Stimulated activated naive CD4-positive, alpha-beta T cell treated with Interleukin-2 at 50 U/mL for 16 hours (primary cell): ENCODE results near the gene SEMA3C.

ENCODE experiments used
- DNase-seq: peaks from one replicate; lab custom pipeline; 2025; lab: John Stamatoyannopoulos, UW

Gene SEMA3C

DNA sequence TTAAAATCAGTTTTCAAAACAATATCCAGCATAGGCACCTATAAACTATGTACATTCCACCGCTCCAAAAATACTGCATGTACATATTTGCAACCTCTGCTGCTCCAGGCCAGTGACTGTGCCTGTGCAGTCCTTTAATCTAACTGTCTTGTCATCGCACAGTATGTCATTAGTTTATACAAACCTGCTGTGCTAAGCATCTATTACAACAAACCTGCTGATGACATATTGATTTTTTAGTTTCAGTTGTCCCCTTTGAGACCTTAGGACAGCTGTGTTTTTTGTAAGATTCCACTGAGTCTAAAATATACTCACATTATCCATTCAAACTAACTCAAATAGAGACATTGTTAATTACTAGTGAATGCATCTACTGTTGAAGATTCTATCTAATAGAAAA, 33.1 kb downstream of the SEMA3C start:
- no peak for DNase-seq

DNA sequence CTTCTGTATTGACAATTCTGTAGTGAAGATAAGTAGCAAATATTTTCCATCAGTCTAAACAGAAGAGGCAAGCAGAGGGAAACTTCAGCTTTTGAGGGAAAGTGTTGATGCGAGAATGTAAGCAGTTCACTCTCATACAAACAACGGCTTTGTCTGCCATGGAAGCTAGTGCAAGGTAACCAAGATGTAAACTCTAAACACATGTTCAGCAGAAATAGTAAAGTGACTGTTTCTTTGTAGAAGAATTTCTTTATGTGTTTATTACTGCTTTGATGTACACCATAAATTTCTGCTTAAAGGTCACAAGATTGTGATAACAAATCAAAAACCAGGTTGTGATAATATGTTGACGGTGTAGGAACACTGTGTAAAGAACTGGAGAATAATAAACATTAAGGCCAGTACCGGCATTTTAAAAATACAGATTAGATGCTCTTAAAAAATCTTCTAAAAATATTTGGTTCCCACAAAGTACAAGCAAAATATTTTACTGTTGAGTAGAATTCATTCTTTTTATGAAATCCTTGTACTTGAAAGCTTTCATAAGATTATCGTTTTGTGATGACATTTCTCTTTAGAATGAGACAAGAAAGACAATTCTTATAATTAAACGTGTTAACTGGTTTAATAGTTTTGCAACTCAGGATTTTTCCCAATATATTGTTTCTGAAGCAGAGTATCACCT, 34.2 kb downstream of the SEMA3C start:
- DNase-seq, result no peak

DNA sequence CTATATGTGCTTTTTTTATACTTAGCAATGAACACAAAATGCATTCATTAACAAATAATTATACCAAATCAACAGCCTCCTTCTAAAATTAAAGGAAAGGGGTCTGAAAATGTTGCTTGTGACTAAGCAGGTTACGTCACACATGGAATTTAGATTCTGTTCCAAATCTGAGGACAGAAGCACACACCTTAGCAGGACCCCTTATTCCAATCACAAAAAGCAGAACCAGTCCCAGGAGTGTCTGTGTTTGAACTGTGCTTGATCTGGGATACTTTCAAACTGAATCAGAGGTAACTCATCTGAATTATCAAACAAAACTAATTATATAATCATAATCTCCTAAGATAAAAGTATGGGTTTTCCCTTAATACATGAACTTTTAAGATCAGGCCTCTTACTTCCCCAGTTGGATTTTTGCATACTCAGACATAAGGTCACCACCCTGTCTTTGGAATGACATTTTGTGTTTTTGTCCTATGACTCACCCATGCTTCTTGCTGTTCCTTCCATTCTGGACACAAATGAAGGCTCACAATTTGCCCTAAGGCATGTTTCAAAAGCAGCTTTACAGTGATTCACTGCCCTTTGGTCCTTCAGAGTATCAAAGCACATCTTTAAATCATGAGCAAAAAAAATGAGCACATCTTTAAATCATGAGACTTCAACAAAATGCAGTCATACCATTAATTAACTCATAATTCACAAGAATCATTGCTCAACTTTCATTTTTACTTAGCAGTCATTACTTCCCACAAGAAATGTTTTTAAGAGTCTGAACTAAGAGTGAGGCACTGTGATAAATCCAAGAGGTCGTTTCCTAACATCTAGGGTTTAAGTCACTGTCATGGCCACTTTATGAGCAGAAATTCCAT, 35.5 kb downstream of the SEMA3C start:
- no peak for DNase-seq

DNA sequence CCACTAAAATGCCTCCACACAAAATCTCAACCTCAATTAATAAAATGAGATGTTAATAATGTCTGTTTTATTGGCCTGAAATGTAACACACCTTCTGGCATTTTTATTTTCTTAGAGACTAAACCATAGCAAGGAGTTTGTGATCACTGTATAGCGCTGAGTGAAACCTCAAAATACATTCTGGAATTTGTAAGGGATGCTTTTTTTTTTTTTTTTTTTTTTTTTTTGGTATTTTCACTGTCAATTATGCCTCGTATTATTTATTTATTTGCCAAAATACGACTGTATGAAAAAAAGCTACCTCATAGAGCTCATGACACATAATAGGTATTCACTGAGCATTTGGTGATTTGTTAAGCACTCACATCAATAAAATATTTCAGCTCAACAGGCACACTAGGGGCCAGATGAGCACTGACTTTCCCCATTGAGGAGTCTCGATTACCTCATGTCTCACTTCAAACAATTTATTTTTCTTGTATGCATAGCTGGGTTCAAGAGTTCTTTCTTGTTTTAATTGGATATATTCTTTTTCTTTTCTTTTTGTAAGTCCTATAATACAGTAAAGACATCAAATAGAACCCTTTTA, 36.5 kb downstream of the SEMA3C start:
- DNase-seq, result no peak

DNA sequence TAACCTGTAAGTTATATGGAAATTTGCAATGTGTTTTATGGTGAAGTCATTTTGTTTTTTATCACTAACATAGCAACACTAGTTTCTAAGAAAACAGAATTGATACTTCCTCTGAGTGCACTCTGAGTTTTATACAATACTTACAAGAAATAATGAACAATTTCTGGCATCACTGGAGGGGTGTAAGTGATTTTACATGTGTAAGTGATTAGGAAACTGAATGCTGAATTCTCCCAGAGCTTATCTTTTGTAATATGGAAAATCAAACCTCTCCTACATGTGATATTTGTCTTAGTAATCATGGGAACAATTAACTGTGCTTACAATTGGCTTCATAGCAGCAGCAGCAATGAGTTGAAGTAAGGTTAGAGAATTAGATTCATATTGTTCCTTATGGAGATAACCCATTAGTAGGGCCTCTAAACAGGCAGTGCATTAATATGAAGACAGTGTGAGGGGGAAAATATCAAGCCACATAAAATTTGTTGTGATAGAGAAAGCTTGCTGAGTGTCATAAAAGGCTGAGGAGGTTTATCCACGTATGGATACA, 37.4 kb downstream of the SEMA3C start:
- no peak for DNase-seq

DNA sequence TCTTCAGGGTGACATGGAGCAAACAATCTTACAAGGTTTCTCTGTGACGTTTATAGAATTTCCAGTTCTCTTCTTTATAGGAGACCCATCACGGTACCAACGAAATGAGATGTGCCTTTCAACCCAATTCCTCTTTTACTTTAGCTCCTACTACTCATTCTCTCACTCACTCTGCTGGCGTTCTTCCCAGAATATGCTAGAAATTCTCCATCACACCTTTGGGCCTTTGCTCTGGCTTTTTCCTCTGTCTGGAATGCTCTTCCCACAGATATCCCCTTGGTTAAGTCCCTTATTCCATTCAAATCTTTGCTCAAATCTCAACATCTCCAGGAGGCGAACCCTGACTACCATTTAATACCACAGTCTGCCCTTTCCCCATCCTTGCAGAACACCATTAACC, 39.0 kb downstream of the SEMA3C start:
- DNase-seq, result no peak

DNA sequence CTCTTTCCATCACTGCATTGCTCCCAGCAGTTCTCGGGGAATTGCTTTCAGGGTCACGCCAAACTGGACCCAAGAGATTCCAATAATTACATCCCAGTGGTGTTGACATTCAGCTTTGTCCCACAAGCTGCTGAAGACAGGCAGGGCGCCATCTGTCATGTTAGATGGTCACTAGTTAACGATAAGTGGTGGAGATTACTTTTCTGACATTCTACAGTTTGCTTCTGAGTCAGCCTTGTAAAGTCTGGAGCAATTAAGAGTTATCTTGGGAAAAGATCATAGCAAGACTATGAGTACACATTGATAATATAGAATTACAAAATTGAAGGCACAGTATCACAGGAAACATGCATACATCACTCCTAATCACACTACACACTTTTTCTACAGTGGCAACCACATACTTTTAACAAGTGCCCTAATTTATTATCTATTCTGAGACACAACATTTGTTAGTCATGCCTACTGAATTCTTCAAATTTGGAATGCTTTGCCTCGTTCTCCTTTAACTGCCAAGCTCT, 41.9 kb downstream of the SEMA3C start:
- no peak for DNase-seq

DNA sequence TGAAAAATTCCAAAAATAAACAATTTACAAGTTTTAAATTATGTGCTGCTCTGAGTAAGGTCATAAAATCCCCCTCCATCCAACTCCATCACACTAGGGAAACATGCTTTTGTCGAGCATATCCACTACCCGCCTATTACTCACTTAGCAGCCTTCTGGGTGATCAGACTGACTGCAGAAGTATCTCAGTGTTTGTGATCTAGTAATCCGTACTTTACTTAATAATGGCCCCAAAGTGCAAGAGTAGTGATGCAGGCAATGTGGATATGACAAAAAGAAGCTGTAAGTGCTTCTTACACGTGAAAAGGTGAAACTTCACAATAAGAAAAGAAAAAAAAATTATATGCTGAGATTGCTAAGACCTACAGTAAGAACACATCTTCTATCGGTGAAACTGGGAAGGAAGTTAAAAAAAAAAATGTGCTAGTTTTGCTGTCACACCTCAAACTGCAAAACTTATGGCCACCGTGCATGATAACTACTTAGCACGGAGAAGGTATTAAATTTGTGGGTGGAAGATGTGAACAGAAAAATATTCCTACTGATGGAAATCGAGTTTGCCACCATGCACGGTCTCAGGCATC, 43.2 kb downstream of the SEMA3C start:
- no peak for DNase-seq

DNA sequence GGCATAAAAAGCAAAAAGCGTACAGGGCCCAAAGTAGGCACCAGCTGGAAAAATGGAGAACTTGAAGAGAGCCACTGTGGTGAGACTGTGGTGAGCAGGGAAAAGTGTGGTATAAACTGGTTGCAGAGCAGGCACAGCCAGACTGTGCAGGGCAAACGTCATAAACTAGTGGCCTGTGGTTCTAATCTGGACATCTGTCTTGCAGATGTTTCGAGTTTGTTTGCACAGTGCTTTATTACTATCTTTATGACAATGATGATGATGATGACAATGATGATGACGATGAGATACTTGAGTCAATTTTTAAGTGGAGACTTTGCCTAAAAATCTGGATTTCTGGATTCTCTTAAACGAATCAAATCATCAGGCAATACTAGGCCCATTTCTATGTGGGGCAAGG, 45.7 kb downstream of the SEMA3C start:
- DNase-seq, result no peak

DNA sequence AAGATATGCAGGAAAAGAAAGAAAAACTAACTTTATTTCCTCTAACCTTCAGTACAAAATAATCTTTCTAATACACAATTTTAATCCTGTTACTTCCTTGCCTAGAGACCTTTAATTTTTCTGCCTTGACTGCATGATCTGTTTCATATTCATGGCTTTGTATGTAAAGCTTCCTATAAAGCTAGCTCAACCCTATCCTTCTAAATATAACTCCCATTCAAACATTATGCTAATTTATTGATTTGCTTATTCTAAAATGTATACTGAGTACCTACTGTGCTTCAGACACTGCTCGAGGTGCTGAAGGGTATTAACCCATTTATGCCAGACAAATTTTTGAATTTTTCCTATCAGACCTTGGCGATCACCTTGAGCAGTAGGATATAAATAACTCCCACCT, 47.6 kb downstream of the SEMA3C start:
- DNase-seq, result no peak

DNA sequence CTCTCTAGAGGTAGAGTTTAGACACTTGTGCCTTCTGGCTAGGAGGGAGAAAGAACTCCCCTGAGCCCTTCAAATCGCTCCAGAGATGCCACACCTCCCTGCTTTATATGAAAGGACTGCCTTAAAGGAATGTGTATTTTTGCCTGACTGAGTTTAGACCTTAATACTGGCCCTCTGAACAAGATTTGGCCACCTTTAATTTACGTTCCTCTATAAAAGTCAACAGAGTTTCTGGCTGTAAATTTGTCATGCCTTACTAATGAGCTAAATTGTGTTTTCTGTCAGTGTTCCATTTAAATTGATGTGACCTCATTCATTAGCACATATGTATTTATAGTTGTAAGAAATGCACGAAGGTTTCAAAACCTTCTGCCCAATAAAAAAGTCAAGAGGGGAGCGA, 48.0 kb downstream of the SEMA3C start:
- DNase-seq, result no peak

DNA sequence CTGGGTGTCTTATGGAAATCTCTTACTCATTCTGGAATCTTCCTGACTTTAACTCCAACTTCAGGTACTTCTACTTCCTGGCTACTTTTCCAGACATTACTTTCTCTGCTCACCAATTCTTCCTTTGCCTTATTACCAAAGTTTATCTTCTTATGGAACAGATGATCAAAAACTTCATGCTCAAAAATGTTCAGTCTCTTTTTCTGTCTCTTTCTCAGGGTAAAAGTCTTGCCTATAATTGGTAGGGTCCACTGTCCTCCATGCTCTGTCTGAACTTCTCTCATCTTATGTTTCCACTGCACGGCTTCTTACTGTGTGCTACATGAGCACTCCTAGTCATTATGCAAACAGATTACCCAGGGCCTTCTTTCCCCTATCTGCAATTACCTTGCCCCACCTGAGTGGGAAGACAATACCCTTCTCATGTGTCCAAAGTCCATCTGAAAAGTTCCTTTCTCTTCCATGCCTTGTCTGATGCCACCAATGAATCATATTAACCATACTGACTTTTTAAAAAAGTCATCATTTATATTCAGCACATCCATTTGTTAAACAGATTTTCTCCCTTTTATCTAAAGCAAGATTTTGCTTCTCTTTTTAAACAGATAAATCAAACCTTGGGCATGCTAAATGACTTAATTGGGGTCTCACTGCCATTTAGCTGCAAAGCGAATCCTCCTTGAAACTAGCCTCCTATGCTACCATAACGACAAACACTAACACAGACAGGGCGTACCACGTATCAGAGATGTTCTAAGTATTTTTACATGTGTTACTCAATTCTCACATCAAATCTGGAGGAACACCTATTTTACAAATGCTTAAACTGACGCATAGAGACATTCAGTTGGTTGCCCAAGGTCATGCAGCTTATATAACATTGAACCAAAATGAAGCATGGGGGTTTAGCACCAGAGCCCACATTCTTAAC, 48.8 kb downstream of the SEMA3C start:
- DNase-seq, result no peak

DNA sequence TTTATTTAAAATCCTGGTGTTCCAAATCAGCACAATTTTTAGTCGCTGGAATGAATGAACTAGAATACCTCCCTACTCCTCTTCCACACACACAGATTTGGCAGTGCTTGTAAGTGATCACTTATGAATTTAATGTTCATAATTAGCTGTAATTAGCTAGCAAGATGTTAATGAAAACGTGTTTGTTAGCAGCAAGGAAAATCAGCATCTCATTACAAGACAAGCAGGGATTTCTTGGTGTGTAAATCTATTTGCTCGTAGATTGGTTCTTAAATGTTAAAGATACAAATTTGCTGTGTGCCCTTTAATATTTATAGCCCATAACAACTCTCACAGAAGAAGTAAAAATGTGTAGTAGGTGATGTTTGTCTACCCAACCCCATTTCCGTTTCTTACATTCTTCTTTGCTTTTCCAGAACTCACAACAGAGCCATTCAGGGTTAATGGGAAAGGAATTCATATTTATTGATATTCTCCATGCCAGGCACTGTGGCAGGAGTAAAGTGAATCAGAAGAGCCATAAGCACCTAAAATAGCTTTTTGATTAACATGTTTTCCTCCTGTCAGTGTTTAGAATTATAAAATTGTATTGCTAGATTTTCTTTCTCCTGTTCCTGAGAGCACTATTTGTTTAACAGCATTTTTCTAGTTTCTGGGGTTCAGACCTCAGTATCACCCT, 49.6 kb downstream of the SEMA3C start:
- DNase-seq, result no peak

DNA sequence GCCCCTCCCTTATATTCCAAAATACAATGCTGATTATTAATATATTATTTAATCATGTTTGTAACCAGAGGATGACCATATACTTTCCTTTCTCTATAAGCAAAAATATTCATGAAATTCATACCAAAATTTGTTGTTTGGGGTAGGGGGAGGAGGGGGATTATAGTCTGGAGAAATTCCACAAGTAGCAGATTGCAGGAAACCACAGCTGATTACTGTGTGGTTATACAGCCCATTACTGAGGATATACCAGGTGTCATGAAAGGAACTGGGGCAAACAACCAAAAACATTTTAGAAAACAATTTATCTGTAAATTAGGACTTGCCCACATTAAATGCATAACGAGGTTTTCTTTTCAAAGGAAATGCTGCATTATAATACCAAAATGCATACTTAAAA, 50.3 kb downstream of the SEMA3C start:
- no peak for DNase-seq

DNA sequence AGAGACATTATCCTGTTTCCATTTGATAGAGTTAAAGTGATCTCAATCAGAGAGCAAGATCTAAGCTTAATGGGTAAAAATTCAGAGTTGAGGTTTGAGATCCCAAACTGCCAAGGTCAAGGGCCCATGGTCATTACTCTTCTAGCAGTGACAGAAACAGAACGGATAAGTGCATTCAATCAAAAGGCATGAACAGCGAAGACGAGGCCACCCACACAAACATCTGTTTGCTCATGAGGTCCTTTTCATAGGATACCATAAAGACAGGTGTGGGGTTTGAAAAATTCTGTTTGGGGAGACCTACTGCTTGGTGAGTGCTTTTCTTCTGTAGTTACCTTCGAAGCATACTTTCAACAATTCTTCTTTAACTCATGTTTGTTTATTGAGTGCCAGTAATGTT, 58.3 kb downstream of the SEMA3C start:
- DNase-seq, result no peak

DNA sequence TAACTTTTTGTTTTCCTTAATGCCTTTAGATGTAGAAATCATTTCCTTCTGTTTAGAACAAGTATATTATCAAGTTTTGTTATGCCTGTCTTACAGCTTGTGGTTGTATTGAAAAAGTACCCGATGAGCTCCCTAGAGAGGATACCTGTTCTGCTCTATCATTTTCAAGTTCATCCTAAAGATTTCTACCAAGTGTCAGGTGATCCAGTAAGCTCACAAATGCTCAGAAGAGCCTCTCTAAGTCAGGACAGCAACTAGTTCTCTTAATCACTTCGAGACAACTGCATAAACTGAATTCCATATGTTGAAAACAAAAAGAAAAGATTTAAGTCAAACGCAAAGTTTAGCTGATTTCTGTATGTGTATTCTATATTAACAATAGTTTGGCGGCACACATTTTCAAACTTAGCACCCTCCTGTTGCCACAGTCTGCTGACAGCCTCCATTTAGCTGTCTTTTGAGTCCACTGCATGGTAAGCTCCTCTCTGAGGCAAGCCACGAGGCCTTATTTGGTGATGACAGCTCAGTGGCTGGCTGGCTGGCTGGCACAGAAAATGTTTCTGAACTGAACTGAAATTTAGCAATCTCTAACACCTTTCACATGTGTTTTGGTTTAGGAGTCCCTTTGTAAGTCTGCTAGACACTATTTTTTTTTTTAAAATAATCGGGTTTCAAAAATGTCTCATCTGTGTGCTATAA, 59.4 kb downstream of the SEMA3C start:
- no peak for DNase-seq

DNA sequence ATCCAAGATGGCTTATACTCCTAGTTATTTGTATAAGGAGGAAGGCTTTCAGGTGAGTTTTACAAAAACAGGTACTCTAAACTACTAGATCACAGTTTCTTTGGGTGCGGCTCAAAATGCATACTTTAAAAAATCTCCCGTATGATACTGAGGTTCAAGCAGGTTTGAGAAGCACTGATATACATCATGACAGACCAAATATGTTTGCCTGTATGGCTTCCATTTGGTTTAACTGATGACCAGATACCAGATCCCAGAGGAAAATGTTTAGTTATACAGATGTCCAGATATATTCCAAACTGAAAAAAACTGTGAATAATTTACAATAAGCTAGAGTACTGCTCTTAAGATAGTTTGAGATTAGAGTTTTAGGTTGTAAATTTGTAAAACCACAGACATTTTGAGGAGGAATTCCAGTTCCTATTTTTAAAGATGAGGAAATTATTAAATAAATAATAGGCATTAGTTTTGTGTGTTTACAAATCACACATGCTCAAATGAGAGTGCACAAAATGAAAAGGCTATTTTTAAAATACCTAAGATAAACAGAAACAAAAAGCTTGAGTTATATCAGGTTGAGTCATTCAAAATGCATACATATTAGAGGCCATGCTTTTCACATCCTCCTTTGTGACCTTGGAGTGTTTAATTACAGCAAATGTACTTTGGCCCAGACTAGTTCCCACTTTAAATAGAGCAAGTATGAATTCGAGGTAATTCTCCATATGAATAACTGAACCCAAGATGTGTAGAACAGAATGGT, 60.5 kb downstream of the SEMA3C start:
- DNase-seq, result no peak

DNA sequence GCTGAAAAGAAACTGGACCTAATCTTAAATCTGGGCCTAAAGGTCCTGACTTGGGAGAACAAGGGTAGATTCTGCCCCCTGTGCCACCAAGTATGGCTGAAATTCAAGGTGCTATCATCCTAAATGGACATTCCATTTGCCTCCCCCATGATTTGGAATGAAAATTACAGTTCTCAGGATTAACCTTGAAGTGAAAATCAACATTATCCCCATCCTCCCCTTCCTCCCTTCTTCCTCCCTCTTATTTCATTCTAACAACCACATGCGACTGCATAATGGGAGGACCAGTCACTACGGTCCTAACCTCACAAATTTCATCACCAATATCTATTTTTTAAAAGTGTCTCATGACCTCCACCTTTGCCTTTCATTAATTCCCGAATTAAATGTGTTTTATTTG, 62.1 kb downstream of the SEMA3C start:
- no peak for DNase-seq

DNA sequence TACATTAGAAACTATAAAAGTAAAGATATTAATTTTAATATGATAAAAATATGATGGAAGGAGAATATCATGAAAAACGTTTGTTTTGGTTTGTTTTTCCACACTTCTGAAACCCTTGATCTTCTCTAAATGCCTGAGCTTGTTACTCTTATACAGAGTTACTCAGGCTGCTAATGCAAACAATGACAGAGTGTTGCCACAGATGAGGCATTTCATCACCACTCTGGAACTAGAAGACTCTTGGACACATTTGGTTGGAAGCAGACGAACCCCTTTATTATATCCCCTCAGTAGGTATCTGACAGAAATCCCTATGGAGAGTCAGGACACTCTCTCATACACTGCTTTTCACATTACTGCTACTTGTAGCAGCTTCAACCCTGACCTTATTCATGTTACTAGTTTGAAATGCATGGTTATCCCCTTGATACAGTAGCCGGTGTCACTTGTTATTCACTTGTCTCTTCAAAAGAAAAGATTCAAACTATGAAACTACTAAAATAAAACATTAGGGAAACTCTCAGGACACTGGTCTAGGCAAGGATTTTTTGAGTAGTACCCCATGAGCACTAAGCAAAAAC, 66.9 kb downstream of the SEMA3C start:
- no peak for DNase-seq
